CD14-positive monocyte (primary cell): ENCODE measurements around the gene FAM210B. TPM values are rescaled to one million over a fixed set of nuclear protein-coding genes. Genes with fewer than 3 reads are reported as not detected.

Experiments
- DNase-seq, 3 donors: peaks; one replicate each; pipeline ENCODE4 v3.0.0-alpha.2; 2011 to 2022
- H2AFZ ChIP-seq: 2 replicates; pipeline ENCODE4 v1.6.0; 2012; ENCODE audit warnings: mild to moderate bottlenecking, low read depth, low read length, inconsistent platforms; ENCODE audit not compliant: insufficient read depth, poor library complexity, severe bottlenecking
- H3K27ac ChIP-seq, 2 donors: 1 replicate in 1 of 2; 2 replicates in 1 of 2; pipeline ENCODE4 v1.5.1; 2012 to 2013; ENCODE audit warnings: low read length in 2 of 2, control low read depth in 1 of 2, inconsistent platforms in 1 of 2, low read depth in 1 of 2, mild to moderate bottlenecking in 1 of 2
- H3K27me3 ChIP-seq, 2 donors: one replicate each; pipeline versions ENCODE4 v1.6.0 to v1.6.1; 2011 to 2013; ENCODE audit warnings: low read length in 2 of 2; ENCODE audit not compliant: control insufficient read depth in 2 of 2, insufficient read depth in 2 of 2
- H3K36me3 ChIP-seq, 2 donors: replicated peaks in 1 of 2; 1 replicate in 1 of 2; 2 replicates in 1 of 2; pipeline versions ENCODE4 v1.5.1 to v1.6.1; 2012 to 2013; ENCODE audit warnings: low read length in 2 of 2, control low read depth in 1 of 2, inconsistent platforms in 1 of 2, mild to moderate bottlenecking in 1 of 2; ENCODE audit not compliant: insufficient read depth in 2 of 2, control insufficient read depth in 1 of 2
- H3K4me1 ChIP-seq, 2 donors: 1 replicate in 1 of 2; 2 replicates in 1 of 2; pipeline versions ENCODE4 v1.5.1 to v1.6.1; 2012 to 2013; ENCODE audit warnings: low read length in 2 of 2, control low read depth in 1 of 2, inconsistent platforms in 1 of 2, mild to moderate bottlenecking in 1 of 2, moderate library complexity in 1 of 2; ENCODE audit not compliant: insufficient read depth in 2 of 2, control insufficient read depth in 1 of 2
- H3K4me2 ChIP-seq: replicated peaks from 2 replicates; pipeline ENCODE3; 2012; ENCODE audit warnings: low read length, moderate library complexity, mild to moderate bottlenecking; ENCODE audit not compliant: poor library complexity, severe bottlenecking; ENCODE audit errors: extremely low read depth
- H3K4me3 ChIP-seq, 3 experiments: fragments of 200-600 bp in 1 of 3; sonication (generic) in 1 of 3; replicated peaks in 1 of 3; 1 replicate in 2 of 3; 2 replicates in 1 of 3; pipeline ENCODE4 v1.5.1; 2011 to 2013; ENCODE audit warnings: low read length in 3 of 3, mild to moderate bottlenecking in 3 of 3, control low read depth in 2 of 3, low read depth in 2 of 3, inconsistent platforms in 1 of 3, moderate library complexity in 1 of 3
- H3K79me2 ChIP-seq: 2 replicates; pipeline ENCODE4 v1.6.0; 2012; ENCODE audit warnings: mild to moderate bottlenecking, control low read depth, inconsistent platforms, low read length, moderate library complexity; ENCODE audit not compliant: insufficient read depth
- H3K9ac ChIP-seq: 2 replicates; pipeline ENCODE4 v1.6.0; 2017; ENCODE audit warnings: low read length, mild to moderate bottlenecking; ENCODE audit not compliant: insufficient read depth, poor library complexity, severe bottlenecking
- H3K9me3 ChIP-seq, 2 donors: replicated peaks in 1 of 2; 1 replicate in 1 of 2; 2 replicates in 1 of 2; pipeline versions ENCODE4 v1.5.1 to v1.6.1; 2012 to 2013; ENCODE audit warnings: low read length in 2 of 2, control low read depth in 1 of 2; ENCODE audit not compliant: control insufficient read depth in 1 of 2, insufficient read depth in 1 of 2
- H4K20me1 ChIP-seq: 2 replicates; pipeline ENCODE4 v1.6.0; 2012; ENCODE audit warnings: mild to moderate bottlenecking, low read length, control low read depth, moderate library complexity; ENCODE audit not compliant: insufficient read depth
- H3K27ac Mint-ChIP-seq, 7 donors: one replicate each; pipeline ENCODE4 v1.8.0; 2020; ENCODE audit warnings: mild to moderate bottlenecking in 7 of 7, mixed read lengths in 7 of 7, moderate library complexity in 6 of 7, inconsistent platforms in 2 of 7
- H3K27me3 Mint-ChIP-seq, 3 donors: one replicate each; pipeline ENCODE4 v1.8.0; 2021 to 2022; ENCODE audit warnings: low read depth in 3 of 3, mild to moderate bottlenecking in 3 of 3, mixed read lengths in 3 of 3, moderate library complexity in 3 of 3, inconsistent platforms in 1 of 3
- H3K36me3 Mint-ChIP-seq, 2 donors: one replicate each; pipeline ENCODE4 v1.8.0; 2020; ENCODE audit warnings: mixed read lengths in 2 of 2, inconsistent platforms in 1 of 2, mild to moderate bottlenecking in 1 of 2
- H3K4me1 Mint-ChIP-seq: one replicate; pipeline ENCODE4 v1.8.0; 2020; ENCODE audit warnings: mild to moderate bottlenecking, mixed read lengths
- H3K4me3 Mint-ChIP-seq, 2 donors: one replicate each; pipeline ENCODE4 v1.8.0; 2020; ENCODE audit warnings: mild to moderate bottlenecking in 2 of 2, mixed read lengths in 2 of 2, moderate library complexity in 1 of 2
- H3K9me3 Mint-ChIP-seq, 7 donors: one replicate each; pipeline ENCODE4 v1.8.0; 2020 to 2022; ENCODE audit warnings: mixed read lengths in 7 of 7, mild to moderate bottlenecking in 6 of 7, moderate library complexity in 6 of 7, inconsistent platforms in 2 of 7
- WGBS: methylation state at CpG from one replicate; pipeline ENCODE4 v1.1.5; 2013; ENCODE audit warnings: missing lambda C conversion rate; ENCODE audit not compliant: insufficient coverage; 5-methylcytosine and 5-hydroxymethylcytosine counted together
- intact Hi-C, 2 donors: fragments of 100-400 bp; cut with micrococcal nuclease; formaldehyde crosslinking; loops; one replicate each; pipeline versions ENCODE4 v1.15.0 to v1.15.1; 2023
- polyA plus RNA-seq, 3 donors: library from polyadenylated mRNA; depleted of rRNA in 1 of 3; unstranded in 2 of 3; stranded (reverse) in 1 of 3; fragments of 300-500 nt in 2 of 3; fragments of >200 nt in 1 of 3; fragmentation: Illumina TruSeq in 2 of 3; gene quantifications; 1 replicate in 2 of 3; 2 replicates in 1 of 3; pipeline ENCODE4 v1.2.3, GENCODE V29; 2012 to 2021
- TF ChIP-seq, protein P1 (sequence below): fragments of 200-600 bp; IDR thresholded peaks from one replicate; pipeline ENCODE4 v1.8.0; 2022; ENCODE audit warnings: antibody characterized with exemption, mild to moderate bottlenecking

FAM210B gene
- polyA plus RNA-seq, 3 donors = 15.2 to 41.3 (median 34.5) TPM

DNA sequence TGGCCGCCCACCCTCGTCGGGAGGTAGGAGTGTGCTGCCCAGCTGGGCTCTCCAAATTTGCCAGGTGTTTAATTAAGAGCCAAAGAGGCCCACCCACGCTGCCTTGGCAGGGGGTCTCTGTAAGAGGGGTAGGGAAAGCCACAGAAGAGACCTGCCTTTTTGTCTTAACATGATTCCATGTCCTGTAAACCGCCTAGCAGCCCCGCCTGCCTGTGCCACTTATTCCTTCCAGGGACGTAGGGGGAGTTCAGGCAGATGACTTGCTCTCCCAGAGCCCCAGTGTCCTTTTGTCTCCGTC is 2.1 kb downstream of the FAM210B start:
- no peaks in the 10 kb centered on the region for H3K9me3 ChIP-seq
- Mint-ChIP-seq H3K9me3 (peaks cover 0 to 1% (median 0%) of the 10 kb centered on the region in 7 donors), H3K4me3 (no peak overlapping the region), H3K27me3 (peaks cover 5 to 7% (median 6%) of the 10 kb centered on the region in 3 donors), H3K36me3 (peaks cover 15 to 24% of the 10 kb centered on the region in 2 donors), H3K27ac (no peak overlapping the region), H3K4me1 (peaks cover 22% of the 10 kb centered on the region)
- intact Hi-C loops = no loop called here
- H4K20me1 ChIP-seq = peaks cover 4% of the 10 kb centered on the region
- H3K4me3 ChIP-seq = no peak overlapping the region
- H3K9ac ChIP-seq = no peak overlapping the region
- no peak overlapping the region for H2AFZ ChIP-seq
- H3K4me1 ChIP-seq = peaks cover 12 to 18% of the 10 kb centered on the region in 2 donors
- no peaks in the 10 kb centered on the region for H3K27me3 ChIP-seq
- 96% methylated on average over 8 of the region's 8 CpGs for WGBS
- H3K79me2 ChIP-seq = peaks cover 3% of the 10 kb centered on the region
- no peak overlapping the region for H3K4me2 ChIP-seq
- H3K36me3 ChIP-seq = peaks cover 0 to 10% of the 10 kb centered on the region in 2 donors
- DNase-seq = no peak
- no peak overlapping the region for H3K27ac ChIP-seq
- TF ChIP-seq, protein P1, sequence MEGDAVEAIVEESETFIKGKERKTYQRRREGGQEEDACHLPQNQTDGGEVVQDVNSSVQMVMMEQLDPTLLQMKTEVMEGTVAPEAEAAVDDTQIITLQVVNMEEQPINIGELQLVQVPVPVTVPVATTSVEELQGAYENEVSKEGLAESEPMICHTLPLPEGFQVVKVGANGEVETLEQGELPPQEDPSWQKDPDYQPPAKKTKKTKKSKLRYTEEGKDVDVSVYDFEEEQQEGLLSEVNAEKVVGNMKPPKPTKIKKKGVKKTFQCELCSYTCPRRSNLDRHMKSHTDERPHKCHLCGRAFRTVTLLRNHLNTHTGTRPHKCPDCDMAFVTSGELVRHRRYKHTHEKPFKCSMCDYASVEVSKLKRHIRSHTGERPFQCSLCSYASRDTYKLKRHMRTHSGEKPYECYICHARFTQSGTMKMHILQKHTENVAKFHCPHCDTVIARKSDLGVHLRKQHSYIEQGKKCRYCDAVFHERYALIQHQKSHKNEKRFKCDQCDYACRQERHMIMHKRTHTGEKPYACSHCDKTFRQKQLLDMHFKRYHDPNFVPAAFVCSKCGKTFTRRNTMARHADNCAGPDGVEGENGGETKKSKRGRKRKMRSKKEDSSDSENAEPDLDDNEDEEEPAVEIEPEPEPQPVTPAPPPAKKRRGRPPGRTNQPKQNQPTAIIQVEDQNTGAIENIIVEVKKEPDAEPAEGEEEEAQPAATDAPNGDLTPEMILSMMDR = no peak

DNA sequence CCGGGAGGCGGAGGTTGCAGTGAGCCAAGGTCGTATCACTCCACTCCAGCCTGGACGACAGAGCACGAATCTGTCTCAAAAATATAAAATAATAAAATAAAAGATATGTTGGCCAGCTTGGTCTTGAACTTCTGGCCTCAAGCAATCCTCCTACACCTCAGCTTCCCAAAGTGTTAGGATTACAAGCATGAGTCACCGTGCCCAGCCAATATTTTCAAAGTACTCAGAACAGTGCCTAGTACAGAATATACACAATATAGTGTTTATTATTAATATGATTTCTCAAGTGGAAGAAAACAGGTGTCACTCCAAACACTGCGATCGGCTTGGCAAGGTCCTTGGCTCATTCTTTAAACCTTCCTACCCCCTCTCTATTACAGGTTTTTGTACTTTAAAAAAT is 3.1 kb downstream of the FAM210B start:
- no peak overlapping the region for H3K4me3 Mint-ChIP-seq
- intact Hi-C loops = no loop called here

More for the DNA sequence above, 3.1 kb downstream of the FAM210B start:
- no peak overlapping the region for H2AFZ ChIP-seq
- H3K9ac ChIP-seq = no peak overlapping the region
- Mint-ChIP-seq H3K4me1 (peaks cover 22% of the 10 kb centered on the region), H3K27ac (no peak overlapping the region), H3K27me3 (peaks cover 1 to 3% (median 2%) of the 10 kb centered on the region in 3 donors), H3K9me3 (peaks cover 0 to 1% (median 0%) of the 10 kb centered on the region in 7 donors), H3K36me3 (peaks cover 25 to 33% of the 10 kb centered on the region in 2 donors)
- peaks cover 12 to 18% of the 10 kb centered on the region in 2 donors for H3K4me1 ChIP-seq
- no peak overlapping the region for H3K4me3 ChIP-seq
- peaks cover 3 to 21% of the 10 kb centered on the region in 2 donors for H3K36me3 ChIP-seq
- no peak overlapping the region for H3K27ac ChIP-seq
- no peak for DNase-seq
- peaks cover 3% of the 10 kb centered on the region for H3K79me2 ChIP-seq
- H4K20me1 ChIP-seq = peaks cover 4% of the 10 kb centered on the region
- no peaks in the 10 kb centered on the region for H3K9me3 ChIP-seq
- no peak overlapping the region for H3K4me2 ChIP-seq
- TF ChIP-seq, protein P1 = no peak
- H3K27me3 ChIP-seq = no peaks in the 10 kb centered on the region
- WGBS = no CpG with 5 or more reads among the region's 8 CpGs
